ENCODE data around the gene UTF1.
"Not testable (repeated sequence)": the region's sequence is repeated elsewhere in the genome, so short reads cannot be mapped to it uniquely, and the experiment has no call there.

UTF1 gene

GRCh38 chr10:133229265-133230043 lies 563 bp upstream of the UTF1 start:
- DNase-seq = no peak

DNA sequence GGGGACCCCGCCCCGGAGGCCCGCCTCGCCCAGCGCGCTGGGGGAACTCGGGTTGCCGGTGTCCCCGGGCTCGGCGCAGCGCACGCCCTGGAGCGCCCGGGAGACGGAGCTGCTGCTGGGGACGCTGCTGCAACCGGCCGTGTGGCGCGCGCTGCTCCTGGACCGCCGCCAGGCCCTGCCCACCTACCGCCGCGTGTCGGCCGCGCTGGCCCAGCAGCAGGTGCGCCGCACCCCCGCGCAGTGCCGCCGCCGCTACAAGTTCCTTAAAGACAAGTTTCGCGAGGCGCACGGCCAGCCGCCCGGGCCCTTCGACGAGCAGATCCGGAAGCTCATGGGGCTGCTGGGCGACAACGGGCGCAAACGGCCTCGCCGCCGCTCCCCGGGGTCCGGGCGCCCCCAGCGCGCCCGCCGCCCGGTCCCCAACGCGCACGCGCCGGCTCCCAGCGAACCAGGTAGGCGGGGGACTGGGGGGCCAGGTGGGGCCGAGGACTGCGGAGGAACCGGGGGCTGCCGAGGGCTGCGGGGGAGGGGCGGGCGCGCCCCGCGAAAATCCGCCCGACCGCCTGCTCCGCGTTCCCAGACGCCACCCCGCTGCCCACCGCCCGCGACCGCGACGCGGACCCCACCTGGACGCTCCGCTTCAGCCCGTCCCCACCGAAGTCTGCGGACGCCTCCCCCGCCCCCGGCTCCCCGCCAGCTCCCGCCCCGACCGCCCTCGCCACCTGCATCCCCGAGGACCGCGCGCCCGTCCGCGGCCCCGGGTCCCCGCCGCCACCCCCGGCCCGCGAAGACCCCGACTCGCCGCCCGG lies 574 bp downstream of the UTF1 start:
- no peak for DNase-seq

DNA sequence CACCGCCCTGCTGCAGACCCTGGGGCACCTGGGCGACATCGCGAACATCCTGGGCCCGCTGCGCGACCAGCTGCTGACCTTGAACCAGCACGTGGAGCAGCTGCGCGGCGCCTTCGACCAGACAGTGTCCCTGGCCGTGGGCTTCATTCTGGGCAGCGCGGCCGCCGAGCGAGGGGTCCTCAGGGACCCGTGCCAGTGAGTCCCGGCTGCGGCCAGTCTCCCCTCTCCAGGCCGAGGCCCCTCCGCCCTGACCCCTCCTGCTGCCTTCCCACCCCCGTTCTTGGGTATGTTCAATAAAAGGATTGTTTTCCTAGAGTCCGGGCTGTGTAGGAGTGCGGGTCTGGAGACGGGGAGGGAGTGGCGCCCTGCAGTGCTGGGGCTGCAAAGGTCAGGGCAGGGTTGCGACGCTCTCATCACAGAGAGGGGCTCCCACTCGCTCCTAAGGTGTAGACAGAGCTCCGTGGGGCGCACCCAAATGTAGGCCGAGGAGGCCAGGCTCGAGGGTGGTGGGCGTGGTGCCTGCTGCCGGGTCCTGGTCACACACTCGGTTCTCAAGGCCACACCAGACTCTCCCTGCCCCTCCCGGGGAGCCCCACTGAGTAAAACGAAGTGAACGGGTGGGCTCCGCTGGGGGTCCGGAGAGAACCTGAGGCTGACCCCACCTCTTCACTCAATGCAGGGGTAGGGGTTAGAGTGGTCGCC lies 1.4 kb downstream of the UTF1 start:
- no peak for DNase-seq

DNA sequence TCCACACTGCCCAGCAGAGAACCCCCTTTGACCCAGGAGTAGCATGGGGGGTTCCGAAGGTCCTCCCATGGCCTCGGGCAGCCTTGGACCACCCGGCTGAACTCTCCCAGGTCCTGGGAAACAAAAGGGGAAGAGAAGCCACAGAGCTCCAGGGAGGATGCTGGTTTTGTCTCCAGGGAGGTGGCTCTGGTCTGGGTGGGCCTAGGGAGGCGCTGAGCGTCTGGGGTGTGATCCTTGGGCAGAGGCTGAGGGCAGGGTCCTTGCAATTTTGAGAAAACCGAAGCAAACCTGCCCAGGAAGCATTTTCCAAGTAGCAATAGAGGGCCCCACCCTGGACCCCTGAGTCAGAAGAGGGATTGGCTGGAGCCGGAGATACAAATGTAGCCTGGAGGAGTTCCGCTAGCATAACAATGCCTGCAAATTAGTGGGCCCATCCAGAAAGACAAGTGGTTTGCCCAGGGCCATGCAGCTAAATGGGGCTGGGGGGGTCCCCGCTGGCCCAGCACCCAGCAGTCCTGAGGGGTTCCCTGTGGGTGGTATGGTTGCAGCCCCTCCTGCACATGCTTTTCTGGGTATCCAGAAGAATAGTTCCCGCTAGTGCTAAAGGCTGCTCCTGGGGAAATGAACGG lies 2.0 kb downstream of the UTF1 start:
- DNase-seq = no peak

DNA sequence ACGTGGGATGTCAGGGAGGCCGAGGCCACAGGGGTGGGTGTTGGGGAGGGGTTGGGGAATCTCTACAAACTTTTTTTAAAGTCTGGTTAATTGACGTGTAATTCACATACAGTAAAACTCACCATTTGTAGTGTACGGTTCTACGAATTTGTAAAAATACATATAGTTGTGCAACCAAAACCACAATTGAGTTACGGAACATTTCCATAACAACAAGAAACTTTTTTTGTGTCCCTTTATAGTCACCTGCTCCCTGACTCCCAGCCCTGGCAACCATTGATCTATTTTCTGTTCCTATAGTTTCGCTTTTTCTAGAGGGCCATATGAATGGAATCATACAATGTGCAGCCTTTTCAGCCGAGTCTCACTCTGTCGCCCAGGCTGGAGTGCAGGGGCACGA lies 4.8 kb downstream of the UTF1 start:
- DNase-seq = not testable (repeated sequence)

DNA sequence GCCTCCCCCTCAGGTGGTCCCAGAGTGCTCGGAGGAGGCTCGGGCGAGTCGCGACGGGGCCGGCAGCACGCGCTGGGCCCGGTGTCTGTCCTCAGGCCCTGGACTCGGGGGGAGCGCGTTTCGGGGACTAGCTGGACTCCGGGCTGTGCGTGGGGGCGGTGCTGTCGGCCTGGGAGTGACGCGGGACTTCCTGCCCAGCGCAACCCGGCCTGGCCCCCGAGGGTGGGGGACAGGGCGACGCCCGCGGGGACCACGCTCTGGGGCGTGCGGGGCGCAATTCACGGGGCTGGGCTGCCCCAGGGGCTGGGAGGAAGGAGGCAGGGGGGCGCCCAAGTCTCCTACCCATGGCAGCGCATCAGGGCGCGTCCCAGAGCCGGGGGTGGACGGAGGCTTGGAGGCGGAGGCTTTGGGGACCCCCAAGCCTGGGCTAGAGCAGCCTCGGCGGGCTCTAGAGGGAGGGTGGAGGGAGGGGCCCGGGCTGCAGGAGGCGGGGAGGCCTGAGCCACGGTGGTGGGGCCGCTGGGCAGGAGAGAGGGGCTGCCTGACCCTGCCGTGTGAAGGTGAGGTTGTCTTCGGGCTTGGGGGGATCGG lies 5.3 kb downstream of the UTF1 start:
- no peak for DNase-seq

GRCh38 chr10:133235932-133236331 lies 5.9 kb downstream of the UTF1 start:
- no peak for DNase-seq

GRCh38 chr10:133236401-133237240 lies 6.6 kb downstream of the UTF1 start:
- no peak for DNase-seq

DNA sequence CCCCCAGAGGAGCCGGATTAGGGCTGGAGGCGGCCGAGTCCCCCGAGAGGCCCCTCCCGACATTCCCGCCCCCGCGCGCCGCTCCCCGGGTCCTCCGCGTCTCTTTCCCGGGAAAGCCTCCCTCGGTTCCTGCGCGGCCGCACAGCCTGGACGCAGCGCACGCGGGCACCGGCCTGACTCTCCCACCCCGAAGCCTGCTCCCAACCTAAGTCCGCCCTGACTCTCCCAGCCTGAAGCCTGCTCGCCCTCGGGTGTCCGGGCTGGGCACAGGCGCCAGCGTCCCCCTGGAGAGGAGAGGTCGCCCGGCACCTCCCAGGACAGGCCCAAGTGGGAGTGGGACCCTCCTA lies 7.2 kb downstream of the UTF1 start:
- DNase-seq = no peak

- no peak for DNase-seq
Observed at GRCh38 chr10:133237588-133238465, 7.8 kb downstream of the UTF1 start, which contains the start of gene VENTX. VENTX (plus strand) TSS chr10:133237855; CDS start chr10:133237915, 60 bp downstream.

DNA sequence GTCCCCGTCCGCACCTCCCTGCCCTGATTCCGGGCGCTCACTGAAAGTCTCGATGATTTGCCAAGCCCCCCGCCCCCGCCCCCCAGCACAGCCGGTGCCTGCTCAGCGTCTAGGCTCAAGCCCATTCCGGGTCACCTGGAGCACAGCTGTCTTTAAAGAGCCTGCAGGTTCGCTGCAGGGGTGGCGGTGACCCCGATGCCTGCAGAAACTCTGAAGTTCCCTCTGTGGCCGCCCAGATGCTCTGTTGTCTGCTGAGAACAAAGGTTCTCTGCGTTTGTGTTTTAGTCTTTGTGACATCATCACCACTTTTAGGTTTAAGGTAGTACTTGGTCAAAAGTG lies 8.4 kb downstream of the UTF1 start:
- DNase-seq = no peak

- DNase-seq = no peak
Observed at GRCh38 chr10:133239990-133240389, 10.0 kb downstream of the UTF1 start.

DNA sequence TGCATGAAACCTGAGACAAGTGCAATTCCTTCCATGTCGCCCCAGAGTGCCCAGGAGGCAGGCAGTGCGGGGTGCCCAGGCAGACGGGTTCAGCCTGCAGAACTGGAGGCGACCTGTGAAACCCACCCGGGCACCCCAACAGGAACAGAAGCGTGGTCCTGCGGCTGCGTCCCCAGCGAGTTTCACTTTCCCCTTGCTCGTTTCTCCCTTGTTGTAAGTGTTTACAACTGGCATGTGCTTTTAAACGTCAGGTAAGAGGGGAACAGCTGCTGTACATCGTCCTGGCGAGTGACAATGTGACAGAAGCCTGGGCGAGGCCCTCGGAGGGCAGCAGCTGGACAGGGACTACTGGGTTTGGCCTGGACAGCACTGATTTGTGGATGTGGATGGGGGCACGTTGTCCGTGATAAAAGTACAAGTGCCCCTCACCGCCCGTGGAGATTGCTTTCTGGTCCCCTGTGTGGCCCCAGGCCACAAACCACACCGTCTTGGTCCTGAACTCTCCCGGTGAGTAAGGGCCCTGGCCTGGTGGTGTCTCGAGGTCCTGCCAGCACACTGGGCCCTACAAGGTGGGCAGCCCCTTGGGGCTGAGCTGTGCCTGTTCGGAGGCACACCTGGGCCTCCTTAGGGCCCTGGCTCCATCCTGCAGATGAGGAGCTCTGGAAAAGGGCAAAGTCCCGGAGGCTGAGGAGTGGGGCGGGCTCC lies 11.6 kb downstream of the UTF1 start:
- DNase-seq = no peak

GRCh38 chr10:133242611-133243356 lies 12.8 kb downstream of the UTF1 start:
- DNase-seq = no peak

GRCh38 chr10:133243593-133243992 lies 13.6 kb downstream of the UTF1 start:
- DNase-seq = no peak

DNA sequence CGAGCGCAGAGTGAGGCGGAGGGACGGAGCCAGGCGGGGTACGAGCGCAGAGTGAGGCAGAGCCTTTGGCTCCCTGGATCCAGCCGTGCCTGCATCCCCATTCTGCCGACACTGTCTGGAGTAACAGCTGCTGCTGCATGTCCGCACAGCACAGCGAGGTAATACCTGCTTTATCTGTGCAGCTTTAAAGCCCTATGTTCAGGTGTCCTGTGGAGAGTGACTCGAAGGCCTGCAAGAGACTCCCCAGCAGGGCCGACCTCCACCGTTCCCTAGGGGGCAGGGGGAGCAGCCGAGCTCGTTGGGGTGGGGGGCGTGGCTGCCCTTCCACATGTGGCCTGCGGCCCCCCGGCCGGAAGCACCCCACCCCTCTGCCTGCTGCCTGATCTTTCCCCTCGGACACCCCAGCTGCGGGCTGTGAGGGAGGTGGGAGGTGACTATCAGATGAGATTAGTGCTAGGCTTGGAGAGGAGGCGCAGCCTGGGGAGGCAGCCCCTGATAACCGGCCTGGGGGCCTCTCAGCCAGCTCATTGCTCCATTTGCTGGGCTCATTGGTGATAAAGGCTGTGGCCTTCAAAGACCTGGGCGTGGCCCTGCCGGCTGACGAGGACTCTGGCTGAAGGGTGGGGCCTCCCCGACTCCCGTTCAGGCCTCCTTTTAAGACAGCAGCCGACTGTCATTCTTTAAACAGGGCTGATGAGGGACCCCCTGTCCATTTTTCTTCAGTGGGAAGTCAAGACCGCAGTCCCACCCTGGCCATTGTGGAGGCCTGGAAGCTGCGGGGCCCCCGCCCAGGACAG lies 15.6 kb downstream of the UTF1 start:
- no peak for DNase-seq

- no peak for DNase-seq
Observed at GRCh38 chr10:133246236-133246626, 16.2 kb downstream of the UTF1 start.

DNA sequence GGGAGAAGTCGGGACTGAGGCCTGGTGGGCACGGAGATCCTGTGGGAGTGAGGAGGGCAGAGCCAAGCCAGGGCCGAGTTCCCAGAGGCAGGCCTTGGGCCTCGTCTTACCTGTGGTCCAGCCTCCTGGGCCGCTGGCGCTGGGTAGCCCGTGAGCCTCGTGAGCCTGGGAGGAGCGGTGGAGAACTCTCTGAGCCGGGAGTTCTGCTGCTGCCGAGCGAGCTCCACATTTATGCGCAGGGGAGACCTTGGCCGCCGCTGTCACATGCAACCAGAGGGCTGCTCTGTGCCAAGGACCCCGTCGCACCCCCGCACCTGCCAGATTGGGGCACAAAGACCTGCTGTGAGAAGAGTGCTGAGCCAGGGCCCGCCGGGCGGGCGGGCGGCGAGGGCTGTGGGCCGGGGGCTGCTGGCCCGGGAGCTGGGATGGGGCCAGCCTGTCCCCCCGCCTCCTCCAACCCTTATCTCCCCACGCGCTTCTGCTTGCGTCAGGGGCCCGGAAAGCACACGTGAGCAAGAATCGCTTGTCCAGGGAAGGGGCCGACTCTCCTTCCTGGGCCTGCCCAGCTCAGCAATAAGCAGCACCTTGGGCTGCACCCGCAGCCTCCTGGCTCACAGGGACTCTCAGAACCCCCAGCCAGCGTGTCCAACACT lies 17.8 kb downstream of the UTF1 start:
- no peak for DNase-seq

Measured in effector CD4-positive, alpha-beta T cell (primary cell).